Nephron progenitor cell (in vitro differentiated cells): ENCODE data around the gene BBIP1.
A peak's percentile ranks its signal among the peaks of the same experiment; 100 is the strongest.

Experiments used
- DNase-seq: peaks from one replicate; pipeline ENCODE4 v3.0.0; 2021
- H3K27ac Mint-ChIP-seq: 2 replicates; pipeline ENCODE4 v1.8.0; 2021; ENCODE audit warnings: mild to moderate bottlenecking, moderate library complexity, mixed read lengths
- H3K27me3 Mint-ChIP-seq: 2 replicates; pipeline ENCODE4 v1.8.0; 2021; ENCODE audit warnings: mild to moderate bottlenecking, low read depth, mixed read lengths; ENCODE audit not compliant: poor library complexity
- H3K36me3 Mint-ChIP-seq: 2 replicates; pipeline ENCODE4 v1.8.0; 2021; ENCODE audit warnings: low read depth, mixed read lengths
- H3K4me1 Mint-ChIP-seq: 2 replicates; pipeline ENCODE4 v1.8.0; 2021; ENCODE audit warnings: mixed read lengths
- H3K4me3 Mint-ChIP-seq: 2 replicates; pipeline ENCODE4 v1.8.0; 2021; ENCODE audit warnings: mild to moderate bottlenecking, moderate library complexity, mixed read lengths
- H3K9me3 Mint-ChIP-seq: 2 replicates; pipeline ENCODE4 v1.8.0; 2021; ENCODE audit warnings: mild to moderate bottlenecking, moderate library complexity, mixed read lengths
- CTCF ChIP-seq: fragments of 200-600 bp; sonication (generic); IDR thresholded peaks from 2 replicates; pipeline ENCODE4 v1.5.0; 2021; ENCODE audit warnings: antibody characterized with exemption

Gene BBIP1

GRCh38 chr10:110853921-110854605, 64.9 kb downstream of the BBIP1 start:
- H3K9me3 Mint-ChIP-seq = peaks cover 10% of the 10 kb centered on the region
- TF ChIP-seq CTCF = no peak
- no peaks in the 10 kb centered on the region for H3K36me3 Mint-ChIP-seq
- H3K4me3 Mint-ChIP-seq = no peak overlapping the region
- H3K27ac Mint-ChIP-seq = no peak overlapping the region
- DNase-seq = no peak
- H3K27me3 Mint-ChIP-seq = peaks cover 4% of the 10 kb centered on the region
- H3K4me1 Mint-ChIP-seq = peaks cover 9% of the 10 kb centered on the region

DNA sequence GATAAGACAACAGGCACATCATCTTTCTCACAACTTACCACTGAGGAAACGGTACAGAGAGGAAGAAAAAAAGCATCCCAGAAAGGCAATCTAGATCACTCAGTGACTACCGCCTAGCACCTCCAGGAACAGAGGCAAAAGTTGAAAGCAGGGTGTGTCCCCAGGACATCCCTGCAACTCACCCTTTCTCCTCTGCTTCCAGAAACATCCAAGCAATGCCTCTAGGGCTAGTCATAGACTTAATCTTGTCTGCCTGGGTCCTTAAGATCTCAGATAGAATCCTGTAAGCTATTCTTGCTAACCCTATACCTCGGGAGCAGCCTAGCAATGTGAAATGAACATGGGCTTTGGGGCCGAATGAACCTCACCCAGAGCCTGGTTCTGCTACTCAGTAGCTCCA, 66.0 kb downstream of the BBIP1 start:
- H3K27me3 Mint-ChIP-seq = peaks cover 8% of the 10 kb centered on the region
- peaks cover 10% of the 10 kb centered on the region for H3K9me3 Mint-ChIP-seq
- H3K36me3 Mint-ChIP-seq = no peaks in the 10 kb centered on the region
- H3K4me1 Mint-ChIP-seq = peaks cover 17% of the 10 kb centered on the region
- H3K27ac Mint-ChIP-seq = no peak overlapping the region
- no peak for DNase-seq
- TF ChIP-seq CTCF = no peak
- H3K4me3 Mint-ChIP-seq = no peak overlapping the region

DNA sequence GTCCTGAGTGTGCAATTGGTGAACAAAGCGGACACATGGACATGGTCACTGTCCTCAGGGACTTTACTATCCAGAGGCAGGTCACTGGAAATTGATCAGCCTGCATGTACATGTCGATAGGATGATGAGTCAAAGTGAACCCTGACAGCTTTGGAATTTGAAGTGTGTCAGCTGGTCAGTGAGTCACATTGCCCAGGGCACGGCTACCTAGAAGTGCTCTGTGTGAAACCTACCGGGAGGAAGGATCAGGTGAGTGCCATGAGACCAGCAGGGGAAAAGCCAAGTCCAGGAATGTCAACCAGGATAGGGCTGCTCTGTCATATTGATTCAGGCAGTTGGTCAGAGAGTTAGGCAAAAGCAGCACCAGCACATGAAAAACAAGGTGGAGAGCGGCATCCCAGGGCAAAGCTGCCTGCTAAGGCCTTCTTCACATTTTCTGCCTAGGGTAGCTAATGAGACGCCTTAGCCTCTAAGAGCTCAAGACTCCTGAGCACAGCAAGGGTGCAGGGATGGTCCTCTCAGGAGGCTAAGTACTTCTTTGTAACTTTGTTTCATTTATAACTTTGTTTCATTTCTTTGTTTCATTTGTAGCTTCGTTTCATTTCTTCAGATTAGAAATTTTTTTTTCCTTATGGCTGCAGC, 66.6 kb downstream of the BBIP1 start:
- Mint-ChIP-seq H3K27me3 (peaks cover 11% of the 10 kb centered on the region), H3K9me3 (peaks cover 10% of the 10 kb centered on the region), H3K4me3 (no peak overlapping the region), H3K27ac (no peak overlapping the region), H3K4me1 (peaks cover 23% of the 10 kb centered on the region), H3K36me3 (no peaks in the 10 kb centered on the region)
- no peak for TF ChIP-seq CTCF
- no peak for DNase-seq

GRCh38 chr10:110851020-110851612, 67.9 kb downstream of the BBIP1 start:
- DNase-seq = no peak

DNA sequence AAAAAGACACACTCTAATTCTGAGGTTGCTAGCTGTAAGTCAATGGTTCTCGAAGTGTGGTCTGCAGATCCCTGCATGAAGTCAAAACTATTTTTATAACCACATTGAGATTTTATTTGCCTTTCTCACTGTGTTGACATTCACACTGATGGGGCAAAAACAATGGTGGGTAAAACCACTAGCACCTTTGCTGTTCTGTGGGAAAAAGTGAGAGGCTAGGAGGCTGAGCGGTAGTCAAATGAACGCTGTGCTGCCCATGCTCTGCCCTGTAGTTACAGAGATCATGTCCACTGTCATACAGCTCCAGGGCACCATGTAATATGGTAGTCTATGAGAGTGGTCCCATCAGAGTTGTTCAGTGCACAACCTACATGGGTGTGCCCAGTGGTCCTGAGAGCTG, 68.9 kb downstream of the BBIP1 start:
- TF ChIP-seq CTCF = no peak
- H3K27ac Mint-ChIP-seq = no peak overlapping the region

More at GRCh38 chr10:110851020-110851612, 67.9 kb downstream of the BBIP1 start:
- H3K36me3 Mint-ChIP-seq = no peaks in the 10 kb centered on the region
- peaks cover 12% of the 10 kb centered on the region for H3K27me3 Mint-ChIP-seq
- H3K27ac Mint-ChIP-seq = peak overlapping the region; percentile 78
- TF ChIP-seq CTCF = no peak
- H3K4me1 Mint-ChIP-seq = peaks cover 35% of the 10 kb centered on the region
- no peak overlapping the region for H3K4me3 Mint-ChIP-seq
- peaks cover 10% of the 10 kb centered on the region for H3K9me3 Mint-ChIP-seq

More for the DNA sequence above, 68.9 kb downstream of the BBIP1 start:
- H3K27me3 Mint-ChIP-seq = peaks cover 12% of the 10 kb centered on the region
- no peak for DNase-seq
- H3K9me3 Mint-ChIP-seq = no peaks in the 10 kb centered on the region
- H3K4me3 Mint-ChIP-seq = no peak overlapping the region
- H3K36me3 Mint-ChIP-seq = no peaks in the 10 kb centered on the region
- peaks cover 45% of the 10 kb centered on the region for H3K4me1 Mint-ChIP-seq
